HEK293 (cell line): ENCODE data around the gene CA5A.
"Not testable (repeated sequence)": the region's sequence is repeated elsewhere in the genome, so short reads cannot be mapped to it uniquely, and the experiment has no call there.

Experiments used
- CTCF ChIA-PET: fragments of 350-600 bp; formaldehyde crosslinking; extraction: SDS; loops from one replicate; lab custom pipeline; 2021; ENCODE audit warnings: antibody characterized with exemption; lab: Yijun Ruan, JAX
- POLR2A ChIA-PET: fragments of 300-600 bp; formaldehyde crosslinking; extraction: SDS; loops from one replicate; lab custom pipeline; 2020; ENCODE audit warnings: antibody characterized with exemption, inconsistent platforms; lab: Yijun Ruan, JAX
- H3K27ac ChIP-seq: fragments of 200-500 bp; sonication (Bioruptor generic); 2 replicates; pipeline ENCODE4 v1.5.1; 2014; ENCODE audit warnings: low read depth, low read length, control low read depth, inconsistent platforms; ENCODE audit errors: extremely low read depth
- H3K36me3 ChIP-seq, 2 experiments: fragments of 200-500 bp in 1 of 2; sonication (Bioruptor generic) in 1 of 2; 1 replicate in 1 of 2; 2 replicates in 1 of 2; pipeline ENCODE4 v1.5.1; 2014 to 2017; ENCODE audit warnings: inconsistent platforms in 2 of 2, low read length in 2 of 2; ENCODE audit not compliant: control insufficient read depth in 2 of 2, insufficient read depth in 1 of 2
- H3K4me1 ChIP-seq: fragments of 200-500 bp; sonication (Bioruptor generic); 2 replicates; pipeline ENCODE4 v1.5.1; 2014; ENCODE audit warnings: mild to moderate bottlenecking, low read length, inconsistent platforms; ENCODE audit not compliant: control insufficient read depth, insufficient read depth
- H3K4me3 ChIP-seq: 2 replicates; pipeline ENCODE4 v1.5.1; 2011; ENCODE audit warnings: low read depth, mild to moderate bottlenecking, control low read depth, low read length, moderate library complexity
- H3K9me3 ChIP-seq: fragments of 200-500 bp; sonication (Bioruptor generic); 2 replicates; pipeline ENCODE4 v1.5.1; 2014; ENCODE audit warnings: low read depth, low read length, inconsistent platforms; ENCODE audit not compliant: control insufficient read depth, insufficient read depth
- KLF16 ChIP-seq: fragments of 450-650 bp; formaldehyde crosslinking; IDR thresholded peaks from 2 replicates; pipeline ENCODE4 v1.5.1; 2017; ENCODE audit warnings: missing biosample characterization, missing genetic modification characterization
- REST ChIP-seq: fragments of 450-650 bp; formaldehyde crosslinking; IDR thresholded peaks from 2 replicates; pipeline ENCODE4 v1.5.1; 2016; ENCODE audit warnings: missing biosample characterization, missing genetic modification characterization
- SP2 ChIP-seq: fragments of 450-650 bp; formaldehyde crosslinking; IDR thresholded peaks from 2 replicates; pipeline ENCODE4 v1.5.1; 2016; ENCODE audit warnings: missing biosample characterization, missing genetic modification characterization
- ZBTB48 ChIP-seq: fragments of 450-650 bp; formaldehyde crosslinking; IDR thresholded peaks from 2 replicates; pipeline ENCODE4 v1.5.1; 2016; ENCODE audit warnings: missing biosample characterization, missing genetic modification characterization
- ZBTB49 ChIP-seq: fragments of 450-650 bp; formaldehyde crosslinking; IDR thresholded peaks from 2 replicates; pipeline ENCODE4 v1.5.1; 2016; ENCODE audit warnings: missing biosample characterization, missing genetic modification characterization, low read depth
- ZNF133 ChIP-seq: fragments of 450-650 bp; formaldehyde crosslinking; IDR thresholded peaks from 2 replicates; pipeline ENCODE4 v1.5.1; 2016; ENCODE audit warnings: missing biosample characterization, missing genetic modification characterization
- ZNF138 ChIP-seq: fragments of 450-650 bp; formaldehyde crosslinking; IDR thresholded peaks from 2 replicates; pipeline ENCODE4 v1.5.1; 2016; ENCODE audit warnings: missing biosample characterization, missing genetic modification characterization, borderline replicate concordance
- ZNF157 ChIP-seq: fragments of 450-650 bp; formaldehyde crosslinking; IDR thresholded peaks from 2 replicates; pipeline ENCODE4 v1.5.1; 2016; ENCODE audit warnings: missing biosample characterization, missing genetic modification characterization
- ZNF169 ChIP-seq: fragments of 450-650 bp; formaldehyde crosslinking; IDR thresholded peaks from 2 replicates; pipeline ENCODE4 v1.5.1; 2016; ENCODE audit warnings: missing biosample characterization, missing genetic modification characterization
- ZNF239 ChIP-seq: fragments of 450-650 bp; formaldehyde crosslinking; IDR thresholded peaks from 2 replicates; pipeline ENCODE4 v1.5.1; 2016; ENCODE audit warnings: missing biosample characterization, missing genetic modification characterization
- ZNF248 ChIP-seq: fragments of 450-650 bp; formaldehyde crosslinking; IDR thresholded peaks from 2 replicates; pipeline ENCODE4 v1.5.1; 2017; ENCODE audit warnings: missing biosample characterization, missing genetic modification characterization
- ZNF529 ChIP-seq: fragments of 450-650 bp; formaldehyde crosslinking; IDR thresholded peaks from 2 replicates; pipeline ENCODE4 v1.5.1; 2017; ENCODE audit warnings: missing genetic modification characterization, missing biosample characterization; ENCODE audit not compliant: insufficient replicate concordance
- ZNF623 ChIP-seq: fragments of 450-650 bp; formaldehyde crosslinking; IDR thresholded peaks from 2 replicates; pipeline ENCODE4 v1.5.1; 2016; ENCODE audit warnings: missing biosample characterization, missing genetic modification characterization
- ZNF626 ChIP-seq: fragments of 450-650 bp; sonication (Bioruptor Pico); formaldehyde crosslinking; IDR thresholded peaks from 2 replicates; pipeline ENCODE4 v1.5.1; 2018; ENCODE audit warnings: missing biosample characterization, missing genetic modification characterization, inconsistent platforms
- ZNF677 ChIP-seq: fragments of 450-650 bp; IDR thresholded peaks from 2 replicates; pipeline ENCODE4 v1.5.0; 2018; ENCODE audit warnings: missing biosample characterization, mild to moderate bottlenecking, missing genetic modification characterization, moderate library complexity
- ZNF707 ChIP-seq: fragments of 450-650 bp; formaldehyde crosslinking; IDR thresholded peaks from 2 replicates; pipeline ENCODE4 v1.5.1; 2016; ENCODE audit warnings: missing biosample characterization, missing genetic modification characterization
- ZNF776 ChIP-seq: fragments of 450-650 bp; formaldehyde crosslinking; IDR thresholded peaks from 2 replicates; pipeline ENCODE4 v1.5.0; 2017; ENCODE audit warnings: missing biosample characterization, missing genetic modification characterization, borderline replicate concordance
- ZSCAN4 ChIP-seq: fragments of 450-650 bp; formaldehyde crosslinking; IDR thresholded peaks from 2 replicates; pipeline ENCODE4 v1.5.1; 2017; ENCODE audit warnings: missing biosample characterization, missing genetic modification characterization
- ZSCAN5A ChIP-seq: fragments of 450-650 bp; formaldehyde crosslinking; IDR thresholded peaks from 2 replicates; pipeline ENCODE4 v1.5.1; 2016; ENCODE audit warnings: missing biosample characterization, missing genetic modification characterization

The CA5A gene

GRCh38 chr16:87936375-87937230 lies at the start of gene CA5A:
TSS of gene CA5A (minus strand) at chr16:87936529. CDS start at chr16:87936450, 79 bp downstream.
- CTCF ChIA-PET = no interaction called here
- POLR2A ChIA-PET = no interaction called here
- TF ChIP-seq KLF16 (tag by site-specific recombination) = no peak
- TF ChIP-seq ZNF248 = no peak
- no peak for TF ChIP-seq ZNF239
- TF ChIP-seq ZNF169 (tag by site-specific recombination) = no peak
- no peak for TF ChIP-seq ZNF133 (tag by site-specific recombination)
- no peak for TF ChIP-seq ZNF529 (tag by site-specific recombination)
- no peak for TF ChIP-seq ZBTB49
- no peak for TF ChIP-seq ZNF707 (tag by site-specific recombination)
- TF ChIP-seq REST = no peak
- TF ChIP-seq ZSCAN4 = no peak
- TF ChIP-seq SP2 (tag by site-specific recombination) = no peak
- no peak for TF ChIP-seq ZNF776 (tag by site-specific recombination)
- TF ChIP-seq ZSCAN5A = no peak
- no peak for TF ChIP-seq ZBTB48 (tag by site-specific recombination)
- TF ChIP-seq ZNF623 (tag by site-specific recombination) = no peak
- TF ChIP-seq ZNF157 (tag by site-specific recombination) = no peak
- TF ChIP-seq ZNF138 (tag by site-specific recombination) = no peak
- TF ChIP-seq ZNF626 (tag by site-specific recombination) = no peak
- TF ChIP-seq ZNF677 = no peak
- Histone ChIP-seq H3K36me3 (no peaks in the 10 kb centered on the region), H3K4me1 (no peaks in the 10 kb centered on the region), H3K27ac (no peak within 1 kb of the TSS), H3K4me3 (no peak within 1 kb of the TSS), H3K9me3 (no peaks in the 10 kb centered on the region)

GRCh38 chr16:87985493-87985892 lies 49.2 kb upstream of the CA5A start:
- CTCF ChIA-PET, H3K9me3 ChIP-seq, POLR2A ChIA-PET, H3K4me3 ChIP-seq, H3K27ac ChIP-seq, H3K4me1 ChIP-seq: not testable (repeated sequence)
- peaks cover 3 to 39% of the 10 kb centered on the region in 2 experiments; a peak in 2 of 3 replicates for H3K36me3 ChIP-seq
